Transverse colon (tissue), 4 donors: ENCODE measurements around the gene ZNF506. TPM values are rescaled to one million over a fixed set of nuclear protein-coding genes. Genes with fewer than 3 reads are reported as not detected.
"Not testable (repeated sequence)": the region's sequence is repeated elsewhere in the genome, so short reads cannot be mapped to it uniquely, and the experiment has no call there.

Experiments
- DNase-seq: peaks from one replicate; pipeline ENCODE4 v3.0.0-alpha.2; 2019
- H3K27ac ChIP-seq, 4 donors: fragments of 200-600 bp; sonication (generic); 2 replicates each; pipeline ENCODE4 v1.5.1; 2016 to 2018; ENCODE audit warnings: inconsistent platforms in 4 of 4
- H3K27me3 ChIP-seq: fragments of 200-600 bp; sonication (generic); 2 replicates; pipeline ENCODE4 v1.5.1; 2017; ENCODE audit warnings: inconsistent platforms
- H3K36me3 ChIP-seq, 4 donors: fragments of 200-600 bp; sonication (generic); 2 replicates each; pipeline ENCODE4 v1.5.1; 2017 to 2019; ENCODE audit warnings: inconsistent platforms in 4 of 4
- H3K4me1 ChIP-seq, 4 donors: fragments of 200-600 bp; sonication (generic); 2 replicates each; pipeline ENCODE4 v1.5.1; 2017 to 2020; ENCODE audit warnings: inconsistent platforms in 4 of 4
- H3K4me3 ChIP-seq, 4 donors: fragments of 200-600 bp; sonication (generic); 1 replicate in 1 of 4; 2 replicates in 3 of 4; pipeline versions ENCODE4 v1.5.1 to v1.6.1; 2017 to 2019; ENCODE audit warnings: inconsistent platforms in 4 of 4
- H3K9me3 ChIP-seq, 2 donors: fragments of 200-600 bp; sonication (generic); 2 replicates each; pipeline ENCODE4 v1.5.1; 2017 to 2019; ENCODE audit warnings: inconsistent platforms in 2 of 2
- CTCF ChIP-seq, 5 experiments: fragments of 200-600 bp in 3 of 5; fragments of 450-650 bp in 2 of 5; sonication (generic) in 3 of 5; IDR thresholded peaks; 1 replicate in 2 of 5; 2 replicates in 3 of 5; pipeline ENCODE4 v1.5.1; 2016 to 2017; ENCODE audit warnings: antibody characterized with exemption in 5 of 5, inconsistent platforms in 3 of 5, mild to moderate bottlenecking in 2 of 5, moderate library complexity in 1 of 5
- EP300 ChIP-seq: sonication (generic); formaldehyde crosslinking; IDR thresholded peaks from one replicate; pipeline ENCODE4 v1.6.1; 2017; ENCODE audit warnings: antibody characterized with exemption, low read depth
- POLR2A ChIP-seq: fragments of 450-650 bp; IDR thresholded peaks from one replicate; pipeline ENCODE4 v1.6.1; 2016; ENCODE audit warnings: antibody characterized with exemption, mild to moderate bottlenecking, moderate library complexity
- POLR2AphosphoS5 ChIP-seq, 3 donors: sonication (generic); formaldehyde crosslinking; IDR thresholded peaks; one replicate each; pipeline ENCODE4 v1.6.1; 2016; ENCODE audit warnings: antibody characterized with exemption in 3 of 3
- WGBS, 2 donors: methylation state at CpG; one replicate each; pipeline ENCODE4 v1.1.5; 2018; ENCODE audit warnings: low coverage in 1 of 2; 5-methylcytosine and 5-hydroxymethylcytosine counted together
- in situ Hi-C, 4 donors: fragments of 200-750 bp; cut with MboI; loops; one replicate each; pipeline versions ENCODE4 v1.15.0 to v1.15.1; 2017; ENCODE audit warnings: low sequenced_read_pairs in 3 of 4, low pct_ligation_motif_present in 1 of 4, low pct_unique_long_range_greater_than_20kb in 1 of 4
- intact Hi-C: fragments of 100-400 bp; cut with DNase I; formaldehyde crosslinking; loops from one replicate; pipeline ENCODE4 v1.15.1; 2023; ENCODE audit warnings: low total_unique reads
- total RNA-seq, 4 donors: library from RNA; depleted of rRNA; stranded (reverse); fragments of >200 nt; gene quantifications; one replicate each; pipeline ENCODE4 v1.1.0, GENCODE V29; 2016

ZNF506 gene
- total RNA-seq, 4 donors from 2014 or later, result 11.6 to 43.2 (median 25.4) TPM

GRCh38 chr19:19835560-19836038 lies 14.0 kb upstream of the ZNF506 start:
- intact Hi-C loops, result no loop called here
- TF ChIP-seq POLR2A, result no peak
- TF ChIP-seq EP300, result no peak
- no peak for TF ChIP-seq POLR2AphosphoS5 (IDR thresholded peaks at IDR 0.05)
- TF ChIP-seq CTCF (IDR thresholded peaks at IDR 0.05), result no peak
- no peak overlapping the region for H3K4me3 ChIP-seq
- peaks cover 74 to 85% of the 10 kb centered on the region in 2 donors for H3K9me3 ChIP-seq
- no peak overlapping the region for H3K27ac ChIP-seq
- in situ Hi-C loops, result no loop called here
- no peaks in the 10 kb centered on the region for H3K36me3 ChIP-seq
- no peak for DNase-seq
- no peaks in the 10 kb centered on the region for H3K27me3 ChIP-seq
- H3K4me1 ChIP-seq, result no peaks in the 10 kb centered on the region

GRCh38 chr19:19826875-19827274 lies 5.3 kb upstream of the ZNF506 start:
- Histone ChIP-seq H3K4me1 (peaks cover 0 to 4% (median 2%) of the 10 kb centered on the region in 4 donors), H3K9me3 (peaks cover 42 to 47% of the 10 kb centered on the region in 2 donors), H3K36me3 (no peaks in the 10 kb centered on the region), H3K27me3 (no peaks in the 10 kb centered on the region), H3K27ac (no peak overlapping the region), H3K4me3 (no peak overlapping the region)
- 93% methylated on average over 9 to 11 of the region's 11 CpGs for WGBS, 2 donors
- in situ Hi-C loops, result loop anchor here in 1 of 4 donors (5.0 kb wide), 1 partner anchor 50 kb away; no protein-coding TSS in a partner anchor
- DNase-seq, result no peak
- intact Hi-C loops, result no loop called here
- TF ChIP-seq CTCF (IDR thresholded peaks at IDR 0.05) (no peak), EP300 (no peak), POLR2A (no peak), POLR2AphosphoS5 (IDR thresholded peaks at IDR 0.05) (no peak)

DNA sequence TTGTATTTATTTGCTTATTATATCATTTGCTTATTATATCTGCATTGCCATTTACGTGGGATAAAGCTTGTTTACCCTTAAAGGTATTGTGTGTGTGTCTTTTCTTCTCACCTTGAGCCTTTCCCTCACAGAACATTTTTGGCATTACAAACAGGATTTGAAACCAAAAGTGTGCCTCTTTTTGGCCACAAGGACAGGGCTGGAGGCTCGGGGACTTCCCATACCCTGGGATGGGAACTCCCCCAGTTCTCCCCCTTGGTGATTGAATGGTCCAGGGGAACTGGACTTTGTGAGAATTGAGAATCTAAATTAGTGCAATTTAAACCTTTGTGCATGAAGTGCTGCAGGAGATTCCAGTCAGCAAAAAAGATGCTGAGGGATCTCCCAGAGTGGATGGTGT lies 2.4 kb upstream of the ZNF506 start:
- DNase-seq, result no peak
- H3K4me1 ChIP-seq, result peaks cover 0 to 22% (median 5%) of the 10 kb centered on the region in 4 donors
- intact Hi-C loops, result no loop called here
- WGBS, 2 donors, result 75 to 86% methylated on average over 1 to 2 of the region's 2 CpGs
- no peaks in the 10 kb centered on the region for H3K27me3 ChIP-seq
- in situ Hi-C loops, result no loop called here
- peaks cover 0 to 6% (median 0%) of the 10 kb centered on the region in 4 donors for H3K36me3 ChIP-seq
- H3K4me3 ChIP-seq, result no peak overlapping the region
- no peak for TF ChIP-seq POLR2A
- TF ChIP-seq POLR2AphosphoS5 (IDR thresholded peaks at IDR 0.05), result no peak
- peaks cover 17 to 18% of the 10 kb centered on the region in 2 donors for H3K9me3 ChIP-seq
- no peak overlapping the region for H3K27ac ChIP-seq

DNA sequence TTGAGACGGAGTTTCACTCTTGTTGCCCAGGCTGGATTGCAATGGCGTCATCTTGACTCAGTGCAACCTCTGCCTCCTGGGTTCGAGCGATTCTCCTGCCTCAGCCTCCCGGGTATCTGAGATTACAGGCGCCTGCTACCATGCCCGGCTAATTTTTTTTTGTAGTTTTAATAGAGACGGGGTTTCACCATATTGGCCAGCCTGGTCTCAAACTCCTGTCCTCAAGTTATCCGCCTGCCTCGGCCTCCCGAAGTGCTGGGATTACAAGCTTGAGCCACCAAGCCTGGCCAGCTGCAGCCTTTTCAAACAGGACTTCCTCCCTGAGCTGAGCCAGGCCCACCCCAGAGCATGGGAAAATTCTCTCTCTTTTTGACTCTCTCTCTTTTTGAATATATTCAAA lies 426 bp upstream of the ZNF506 start:
- H3K27me3 ChIP-seq, intact Hi-C loops, in situ Hi-C loops: not testable (repeated sequence)
- DNase-seq, result peak; percentile 10
- H3K9me3 ChIP-seq, result peaks cover 6 to 22% of the 10 kb centered on the region in 2 donors
- H3K4me1 ChIP-seq, result peaks cover 0 to 37% (median 14%) of the 10 kb centered on the region in 4 donors
- 0 to 29% methylated on average over 10 to 11 of the region's 11 CpGs for WGBS, 2 donors
- H3K27ac ChIP-seq, result peak overlapping the region; percentile 93 to 96 (median 94)
- peaks cover 0 to 18% (median 0%) of the 10 kb centered on the region in 4 donors for H3K36me3 ChIP-seq
- H3K4me3 ChIP-seq, result peak overlapping the region; percentile 8 to 85 (median 72)

GRCh38 chr19:19820774-19821320 lies 703 bp downstream of the ZNF506 start:
- WGBS, 2 donors, result 20 to 51% methylated on average over 9 to 17 of the region's 17 CpGs
- peaks cover 6 to 19% of the 10 kb centered on the region in 2 donors for H3K9me3 ChIP-seq

More at GRCh38 chr19:19820774-19821320, 703 bp downstream of the ZNF506 start:
- peaks cover 0 to 19% (median 0%) of the 10 kb centered on the region in 4 donors for H3K36me3 ChIP-seq
- H3K27me3 ChIP-seq, result no peaks in the 10 kb centered on the region
- H3K4me1 ChIP-seq, result peaks cover 0 to 38% (median 14%) of the 10 kb centered on the region in 4 donors
- TF ChIP-seq POLR2A (no peak), POLR2AphosphoS5 (IDR thresholded peaks at IDR 0.05) (no peak), EP300 (no peak), CTCF (IDR thresholded peaks at IDR 0.05) (no peak)
- in situ Hi-C loops (no loop called here), intact Hi-C loops (no loop called here)
- peak overlapping the region; percentile 30 to 85 (median 72) for H3K4me3 ChIP-seq
- DNase-seq, result no peak
- H3K27ac ChIP-seq, result peak overlapping the region; percentile 93 to 96 (median 94)
